HG03135 (cell line): ENCODE data around the gene FGF10.

Source experiments
- ATAC-seq: cut with Tn5 transposase; IDR thresholded peaks from one replicate; pipeline ENCODE4 v1.9.1; 2021; ENCODE audit warnings: mild to moderate bottlenecking, moderate library complexity; ENCODE audit not compliant: unreplicated experiment

FGF10 gene

GRCh38 chr5:44389090-44389822 lies at the start of gene FGF10:
FGF10 (minus strand) TSS chr5:44389420; CDS start chr5:44388682, 738 bp downstream.
- ATAC-seq: no peak

- no peak for ATAC-seq
These were observed 37.7 kb upstream of the FGF10 start for GRCh38 chr5:44426944-44427343.

GRCh38 chr5:44412286-44412685 lies 23.1 kb upstream of the FGF10 start:
- ATAC-seq: no peak

- ATAC-seq: no peak
These were observed 12.9 kb upstream of the FGF10 start for GRCh38 chr5:44402084-44402483.

- ATAC-seq: no peak
These were observed 12.4 kb upstream of the FGF10 start for GRCh38 chr5:44401611-44402010.

- ATAC-seq: no peak
These were observed 9.2 kb upstream of the FGF10 start for GRCh38 chr5:44398382-44398781.

GRCh38 chr5:44396312-44396711 lies 7.1 kb upstream of the FGF10 start:
- ATAC-seq: no peak

- ATAC-seq: no peak
These were observed 1.1 kb upstream of the FGF10 start for GRCh38 chr5:44390351-44390750.

GRCh38 chr5:44389823-44390143 lies 563 bp upstream of the FGF10 start:
- no peak for ATAC-seq

- no peak for ATAC-seq
These were observed 715 bp downstream of the FGF10 start for GRCh38 chr5:44388321-44389089.

- no peak for ATAC-seq
These were observed 1.3 kb downstream of the FGF10 start for GRCh38 chr5:44387921-44388320.

- no peak for ATAC-seq
These were observed 1.8 kb downstream of the FGF10 start for GRCh38 chr5:44387406-44387805.

- ATAC-seq: no peak
These were observed 3.8 kb downstream of the FGF10 start for GRCh38 chr5:44385291-44385900.

GRCh38 chr5:44384816-44385215 lies 4.4 kb downstream of the FGF10 start:
- ATAC-seq: no peak

- no peak for ATAC-seq
These were observed 6.3 kb downstream of the FGF10 start for GRCh38 chr5:44382894-44383293.

- ATAC-seq: no peak
These were observed 12.2 kb downstream of the FGF10 start for GRCh38 chr5:44377057-44377456.

- no peak for ATAC-seq
These were observed 17.2 kb downstream of the FGF10 start for GRCh38 chr5:44372028-44372427.

- ATAC-seq: no peak
These were observed 22.0 kb downstream of the FGF10 start for GRCh38 chr5:44367203-44367602.

GRCh38 chr5:44365345-44365744 lies 23.9 kb downstream of the FGF10 start:
- ATAC-seq: no peak

GRCh38 chr5:44364097-44364496 lies 25.1 kb downstream of the FGF10 start:
- ATAC-seq: no peak

GRCh38 chr5:44361342-44362001 lies 27.7 kb downstream of the FGF10 start:
- no peak for ATAC-seq

- ATAC-seq: no peak
These were observed 28.3 kb downstream of the FGF10 start for GRCh38 chr5:44360919-44361318.
